GM19240 (cell line): ENCODE results near the gene DDX47.
"Not testable (repeated sequence)": the region's sequence is repeated elsewhere in the genome, so short reads cannot be mapped to it uniquely, and the experiment has no call there.

Experiments
- DNase-seq: peaks from one replicate; pipeline ENCODE4 v3.0.0; 2011; ENCODE audit warnings: low spot score; ENCODE audit not compliant: insufficient read length

DDX47 gene

GRCh38 chr12:12820376-12820775 lies 7.2 kb downstream of the DDX47 start:
- not testable (repeated sequence) for DNase-seq

- peak; percentile 29 for DNase-seq
Observed at GRCh38 chr12:12821975-12822374, 8.8 kb downstream of the DDX47 start.

- DNase-seq, result no peak
Observed at GRCh38 chr12:12822886-12823285, 9.7 kb downstream of the DDX47 start.

GRCh38 chr12:12823300-12823699 lies 10.2 kb downstream of the DDX47 start:
- DNase-seq, result no peak

- DNase-seq, result no peak
Observed at GRCh38 chr12:12823811-12824210, 10.7 kb downstream of the DDX47 start.

GRCh38 chr12:12835378-12836146 lies 22.4 kb downstream of the DDX47 start:
- no peak for DNase-seq

GRCh38 chr12:12836571-12836970 lies 23.4 kb downstream of the DDX47 start:
- no peak for DNase-seq

GRCh38 chr12:12837025-12837812 lies 24.1 kb downstream of the DDX47 start:
- DNase-seq, result peak; percentile 45

- DNase-seq, result no peak
Observed at GRCh38 chr12:12837813-12838153, 24.6 kb downstream of the DDX47 start.

- DNase-seq, result no peak
Observed at GRCh38 chr12:12839003-12839395, 25.9 kb downstream of the DDX47 start.

GRCh38 chr12:12839439-12839838 lies 26.3 kb downstream of the DDX47 start:
- not testable (repeated sequence) for DNase-seq

GRCh38 chr12:12839873-12840579 lies 26.9 kb downstream of the DDX47 start:
- DNase-seq, result no peak

- no peak for DNase-seq
Observed at GRCh38 chr12:12840580-12840899, 27.4 kb downstream of the DDX47 start.

- not testable (repeated sequence) for DNase-seq
Observed at GRCh38 chr12:12841428-12841827, 28.3 kb downstream of the DDX47 start.

GRCh38 chr12:12845794-12846243 lies 32.7 kb downstream of the DDX47 start:
- DNase-seq, result no peak

GRCh38 chr12:12846780-12847179 lies 33.6 kb downstream of the DDX47 start:
- DNase-seq, result not testable (repeated sequence)

- DNase-seq, result no peak
Observed at GRCh38 chr12:12853435-12853834, 40.3 kb downstream of the DDX47 start.

GRCh38 chr12:12859690-12860089 lies 46.5 kb downstream of the DDX47 start:
- DNase-seq, result no peak

- DNase-seq, result no peak
Observed at GRCh38 chr12:12864243-12864642, 51.1 kb downstream of the DDX47 start.

GRCh38 chr12:12868477-12869235 lies 55.5 kb downstream of the DDX47 start:
- no peak for DNase-seq

- no peak for DNase-seq
Observed at GRCh38 chr12:12870465-12870864, 57.3 kb downstream of the DDX47 start.
